OCI-LY3 (cell line): ENCODE data around the gene NLRC5.

Source experiments
- H2AFZ ChIP-seq: fragments of 200-600, 300-600 bp; shearing (Covaris generic); 2 replicates; pipeline ENCODE4 v1.6.0; 2014; ENCODE audit warnings: antibody characterized with exemption, low read depth, low read length
- H3K27ac ChIP-seq: fragments of 200-600, 300-600 bp; sonication (generic); 2 replicates; pipeline ENCODE4 v1.5.1; 2014; ENCODE audit warnings: mild to moderate bottlenecking, low read length, moderate library complexity, mixed read lengths
- H3K27me3 ChIP-seq: fragments of 200-600, 300-600 bp; sonication (generic); 2 replicates; pipeline ENCODE4 v1.6.1; 2014; ENCODE audit warnings: low read depth, low read length, mixed read lengths
- H3K36me3 ChIP-seq: fragments of 200-600, 300-600 bp; sonication (generic); replicated peaks from 2 replicates; pipeline ENCODE3; 2014; ENCODE audit warnings: low read depth, low read length, mixed read lengths
- H3K4me1 ChIP-seq: fragments of 300-600, 200-600 bp; sonication (generic); 2 replicates; pipeline ENCODE4 v1.6.1; 2014; ENCODE audit warnings: low read length, mixed read lengths
- H3K4me2 ChIP-seq: fragments of 200-600, 300-600 bp; sonication (generic); 2 replicates; pipeline ENCODE4 v1.6.1; 2014; ENCODE audit warnings: low read length, mixed read lengths
- H3K4me3 ChIP-seq: fragments of 300-600, 200-600 bp; sonication (generic); 2 replicates; pipeline ENCODE4 v1.5.1; 2014; ENCODE audit warnings: antibody characterized with exemption, mild to moderate bottlenecking, low read length, moderate library complexity
- H3K79me2 ChIP-seq: fragments of 300-600, 200-600 bp; shearing (Covaris generic); 2 replicates; pipeline ENCODE4 v1.6.1; 2014; ENCODE audit warnings: mild to moderate bottlenecking, low read length, mixed read lengths
- H3K9ac ChIP-seq: fragments of 300-600, 200-600 bp; shearing (Covaris generic); 2 replicates; pipeline ENCODE4 v1.6.0; 2014; ENCODE audit warnings: mild to moderate bottlenecking, low read length, moderate library complexity
- H3K9me3 ChIP-seq: fragments of 200-600, 300-600 bp; shearing (Covaris generic); 2 replicates; pipeline ENCODE4 v1.6.1; 2014; ENCODE audit warnings: low read length, mixed read lengths; ENCODE audit not compliant: insufficient read depth
- H4K20me1 ChIP-seq: fragments of 200-600, 300-600 bp; sonication (generic); 2 replicates; pipeline ENCODE4 v1.6.1; 2016; ENCODE audit warnings: low read length, mixed read lengths; ENCODE audit not compliant: insufficient read depth
- EZH2phosphoT487 ChIP-seq: fragments of 200-600 bp; shearing (Covaris generic); IDR thresholded peaks from 2 replicates; pipeline ENCODE4 v1.6.1; 2018; ENCODE audit warnings: antibody characterized with exemption, mixed run types, low read depth
- TF ChIP-seq, protein P1 (sequence below): fragments of 200-600, 300-600 bp; sonication (generic); IDR thresholded peaks from 2 replicates; pipeline ENCODE4 v1.5.1; 2014; ENCODE audit warnings: antibody characterized with exemption, low read length, low read depth

The NLRC5 gene

DNA sequence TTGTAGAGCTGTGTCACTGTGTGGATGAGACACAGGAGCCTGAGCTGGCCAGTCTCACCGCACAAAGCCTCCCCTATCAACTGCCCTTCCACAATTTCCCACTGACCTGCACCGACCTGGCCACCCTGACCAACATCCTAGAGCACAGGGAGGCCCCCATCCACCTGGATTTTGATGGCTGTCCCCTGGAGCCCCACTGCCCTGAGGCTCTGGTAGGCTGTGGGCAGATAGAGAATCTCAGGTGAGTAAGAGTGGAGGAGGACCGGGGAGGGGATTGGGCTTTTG is 37.4 kb downstream of the NLRC5 start:
- no peak overlapping the region for H2AFZ ChIP-seq
- H3K36me3 ChIP-seq: peaks cover 17% of the 10 kb centered on the region
- H3K9me3 ChIP-seq: no peaks in the 10 kb centered on the region
- H3K4me3 ChIP-seq: no peak overlapping the region
- TF ChIP-seq, protein P1, sequence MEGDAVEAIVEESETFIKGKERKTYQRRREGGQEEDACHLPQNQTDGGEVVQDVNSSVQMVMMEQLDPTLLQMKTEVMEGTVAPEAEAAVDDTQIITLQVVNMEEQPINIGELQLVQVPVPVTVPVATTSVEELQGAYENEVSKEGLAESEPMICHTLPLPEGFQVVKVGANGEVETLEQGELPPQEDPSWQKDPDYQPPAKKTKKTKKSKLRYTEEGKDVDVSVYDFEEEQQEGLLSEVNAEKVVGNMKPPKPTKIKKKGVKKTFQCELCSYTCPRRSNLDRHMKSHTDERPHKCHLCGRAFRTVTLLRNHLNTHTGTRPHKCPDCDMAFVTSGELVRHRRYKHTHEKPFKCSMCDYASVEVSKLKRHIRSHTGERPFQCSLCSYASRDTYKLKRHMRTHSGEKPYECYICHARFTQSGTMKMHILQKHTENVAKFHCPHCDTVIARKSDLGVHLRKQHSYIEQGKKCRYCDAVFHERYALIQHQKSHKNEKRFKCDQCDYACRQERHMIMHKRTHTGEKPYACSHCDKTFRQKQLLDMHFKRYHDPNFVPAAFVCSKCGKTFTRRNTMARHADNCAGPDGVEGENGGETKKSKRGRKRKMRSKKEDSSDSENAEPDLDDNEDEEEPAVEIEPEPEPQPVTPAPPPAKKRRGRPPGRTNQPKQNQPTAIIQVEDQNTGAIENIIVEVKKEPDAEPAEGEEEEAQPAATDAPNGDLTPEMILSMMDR: no peak
- no peak for TF ChIP-seq EZH2phosphoT487
- H3K9ac ChIP-seq: no peak overlapping the region
- H3K4me2 ChIP-seq: no peak overlapping the region
- no peaks in the 10 kb centered on the region for H4K20me1 ChIP-seq
- no peaks in the 10 kb centered on the region for H3K27me3 ChIP-seq
- H3K27ac ChIP-seq: no peak overlapping the region
- no peaks in the 10 kb centered on the region for H3K79me2 ChIP-seq
- H3K4me1 ChIP-seq: no peaks in the 10 kb centered on the region

DNA sequence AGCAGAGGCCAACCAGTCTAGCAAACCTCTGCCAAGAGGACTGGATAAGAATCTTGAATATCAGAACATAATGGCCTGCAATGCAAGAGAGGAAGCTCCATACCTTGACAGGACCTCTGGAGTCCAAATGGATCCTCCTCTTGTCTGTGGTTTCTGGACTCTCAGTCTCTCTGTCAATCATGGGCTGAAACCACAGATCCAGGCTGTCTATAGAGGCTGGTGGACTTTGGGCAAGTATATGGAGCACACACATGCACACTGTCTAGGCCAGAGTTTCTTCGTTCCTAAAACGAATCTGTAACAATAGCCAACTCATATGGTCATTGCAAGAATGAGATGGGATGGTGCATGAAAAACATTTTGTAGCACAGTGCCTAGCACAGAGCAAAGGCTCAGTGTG is 37.7 kb downstream of the NLRC5 start:
- H3K79me2 ChIP-seq: no peaks in the 10 kb centered on the region
- no peak overlapping the region for H2AFZ ChIP-seq
- H4K20me1 ChIP-seq: no peaks in the 10 kb centered on the region
- H3K4me3 ChIP-seq: no peak overlapping the region
- no peaks in the 10 kb centered on the region for H3K27me3 ChIP-seq
- no peaks in the 10 kb centered on the region for H3K9me3 ChIP-seq
- no peaks in the 10 kb centered on the region for H3K4me1 ChIP-seq
- H3K27ac ChIP-seq: no peak overlapping the region
- no peak overlapping the region for H3K4me2 ChIP-seq
- H3K36me3 ChIP-seq: peaks cover 16% of the 10 kb centered on the region
- no peak overlapping the region for H3K9ac ChIP-seq
- TF ChIP-seq EZH2phosphoT487: no peak
- TF ChIP-seq, protein P1: no peak

DNA sequence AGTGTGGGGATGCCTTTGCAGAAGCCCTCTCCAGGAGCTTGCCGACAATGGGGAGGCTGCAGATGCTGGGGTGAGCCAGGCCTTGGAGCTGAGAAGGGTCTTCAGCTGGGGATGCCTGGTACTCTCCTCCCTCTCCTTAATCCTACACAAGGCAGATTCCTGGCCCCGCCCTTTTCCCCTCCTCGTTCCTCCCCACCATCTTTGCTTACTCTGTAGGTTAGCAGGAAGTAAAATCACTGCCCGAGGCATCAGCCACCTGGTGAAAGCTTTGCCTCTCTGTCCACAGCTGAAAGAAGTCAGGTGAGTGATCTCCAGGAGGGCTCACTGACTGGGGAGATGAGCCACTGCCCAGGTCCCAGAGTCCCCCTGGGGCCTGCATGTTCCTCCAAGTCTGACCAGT is 38.7 kb downstream of the NLRC5 start:
- H3K9me3 ChIP-seq: no peaks in the 10 kb centered on the region
- H3K4me3 ChIP-seq: no peak overlapping the region
- peaks cover 15% of the 10 kb centered on the region for H3K36me3 ChIP-seq
- no peaks in the 10 kb centered on the region for H3K27me3 ChIP-seq
- H3K9ac ChIP-seq: no peak overlapping the region
- H3K79me2 ChIP-seq: no peaks in the 10 kb centered on the region
- H3K4me2 ChIP-seq: no peak overlapping the region
- H3K27ac ChIP-seq: no peak overlapping the region
- H2AFZ ChIP-seq: no peak overlapping the region
- no peaks in the 10 kb centered on the region for H4K20me1 ChIP-seq
- peaks cover 3% of the 10 kb centered on the region; the same call in 1 of the 2 replicates for H3K4me1 ChIP-seq
- TF ChIP-seq EZH2phosphoT487: no peak
- TF ChIP-seq, protein P1: no peak

DNA sequence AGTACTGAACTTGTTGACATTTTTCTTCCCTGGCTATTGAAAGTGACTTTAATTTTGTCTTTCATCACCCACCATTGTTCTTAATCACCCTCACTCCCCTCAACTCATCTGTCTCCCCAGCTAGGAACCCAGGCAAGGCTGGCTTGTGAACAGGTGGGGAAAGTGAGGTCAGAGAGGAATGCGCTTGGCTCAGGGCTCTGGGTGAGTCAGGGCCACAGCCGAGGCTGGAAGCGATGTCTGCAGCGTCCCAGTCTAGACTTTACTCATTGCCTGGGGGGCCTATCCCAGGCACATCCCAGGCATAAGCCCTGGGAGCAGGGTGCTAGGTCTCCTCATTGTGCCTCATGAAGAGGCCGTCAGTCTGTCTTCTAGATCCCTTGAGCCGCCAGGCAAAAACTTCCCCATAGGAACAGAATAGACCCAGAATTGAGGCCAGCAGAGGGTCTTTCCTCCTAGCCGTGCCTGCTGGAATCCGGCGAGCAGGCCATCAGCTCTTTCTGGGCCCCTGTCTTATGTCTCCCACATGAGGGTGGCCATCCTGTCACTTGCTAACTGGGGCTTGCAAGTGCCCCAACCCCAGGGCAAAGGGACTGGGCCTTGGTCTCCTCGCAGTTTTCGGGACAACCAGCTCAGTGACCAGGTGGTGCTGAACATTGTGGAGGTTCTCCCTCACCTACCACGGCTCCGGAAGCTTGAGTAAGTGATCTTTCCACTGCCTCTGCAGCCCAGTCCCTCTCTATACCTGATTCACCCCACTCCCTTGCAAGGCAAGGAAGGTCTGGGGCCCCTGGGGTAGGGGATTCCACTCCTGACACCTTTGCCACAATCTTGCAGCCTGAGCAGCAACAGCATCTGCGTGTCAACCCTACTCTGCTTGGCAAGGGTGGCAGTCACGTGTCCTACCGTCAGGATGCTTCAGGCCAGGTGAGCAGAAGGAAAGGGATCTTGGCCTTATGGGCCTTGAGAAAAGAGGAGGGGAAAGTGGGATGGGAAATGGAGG is 40.1 kb downstream of the NLRC5 start:
- Histone ChIP-seq H3K4me2 (no peak overlapping the region), H2AFZ (no peak overlapping the region), H4K20me1 (no peaks in the 10 kb centered on the region), H3K27ac (no peak overlapping the region), H3K9me3 (no peaks in the 10 kb centered on the region), H3K79me2 (no peaks in the 10 kb centered on the region), H3K36me3 (peaks cover 11% of the 10 kb centered on the region), H3K27me3 (no peaks in the 10 kb centered on the region), H3K9ac (no peak overlapping the region), H3K4me1 (peaks cover 3% of the 10 kb centered on the region; the same call in 1 of the 2 replicates), H3K4me3 (no peak overlapping the region)
- TF ChIP-seq, protein P1: no peak
- no peak for TF ChIP-seq EZH2phosphoT487
